ENCODE data around the gene S100A1. TPM values are rescaled to one million over a fixed set of nuclear protein-coding genes. Genes with fewer than 3 reads are reported as not detected.

The S100A1 gene
- total RNA-seq, 1 experiment from 2014 or later = 1.3 TPM

DNA sequence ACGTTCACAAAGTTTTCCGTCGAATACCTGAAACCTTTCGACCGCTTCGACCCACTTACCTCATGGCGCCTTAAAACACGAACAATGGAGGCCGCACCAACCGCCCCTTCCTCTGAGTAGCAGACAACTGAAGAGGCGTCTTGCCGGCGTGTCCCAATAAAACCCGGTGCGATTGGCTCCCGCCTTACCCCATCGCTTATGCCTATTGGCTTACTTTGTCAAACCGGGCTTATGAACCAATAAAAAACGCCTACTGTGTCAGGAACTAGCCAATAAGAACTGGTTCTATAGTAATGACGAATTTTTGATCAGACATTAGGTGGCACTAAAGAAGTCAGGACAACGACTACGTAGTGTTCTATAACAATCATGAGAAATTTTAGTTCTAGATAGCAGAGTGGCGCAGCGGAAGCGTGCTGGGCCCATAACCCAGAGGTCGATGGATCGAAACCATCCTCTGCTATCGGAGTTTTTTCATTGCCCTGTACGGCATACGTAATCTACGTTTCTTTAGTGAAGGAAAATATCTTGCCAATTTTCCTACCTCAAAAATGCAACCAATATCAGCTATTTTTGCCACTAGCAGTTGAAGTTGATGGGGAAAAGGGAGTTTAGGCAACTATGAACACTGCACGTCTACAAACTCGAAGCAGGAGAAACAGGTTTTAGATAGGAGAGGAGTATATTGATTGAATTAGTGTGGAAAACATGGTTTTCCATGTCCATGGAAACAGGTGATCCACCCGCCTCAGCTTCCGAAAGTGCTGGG, 42.8 kb downstream of the S100A1 start, which contains the start of gene ILF2 (continued):
- TF ChIP-seq ZNF512 (CRISPR knock-in tag; IDR thresholded peaks at IDR 0.05; ENCODE audit: borderline replicate concordance) (no peak), ZNF138 (CRISPR knock-in tag; conservative IDR thresholded peaks at IDR 0.05) (no peak), ZNF121 (CRISPR knock-in tag; IDR thresholded peaks at IDR 0.05) (no peak), NFATC4 (CRISPR knock-in tag; IDR thresholded peaks at IDR 0.05) (0 out of 2 replicates have a peak, but pooled peaks have one; percentile 59), ETV6 (CRISPR knock-in tag; IDR thresholded peaks at IDR 0.05) (peak; percentile 49; the same call in 1 of the 2 replicates), ELF4 (CRISPR knock-in tag; IDR thresholded peaks at IDR 0.05; ENCODE audit: low read depth) (no peak), ZNF396 (CRISPR knock-in tag; IDR thresholded peaks at IDR 0.05; ENCODE audit: borderline replicate concordance) (no peak), SMAD4 (CRISPR knock-in tag; IDR thresholded peaks at IDR 0.05) (no peak), JAZF1 (CRISPR knock-in tag; IDR thresholded peaks at IDR 0.05) (no peak), SP1 (CRISPR knock-in tag; conservative IDR thresholded peaks at IDR 0.05) (peak; percentile 64; the same call in 1 of the 2 replicates), MAX (CRISPR knock-in tag; IDR thresholded peaks at IDR 0.05) (peak; percentile 75; the same call in 1 of the 2 replicates), CREB1 (CRISPR knock-in tag; IDR thresholded peaks at IDR 0.05) (0 out of 2 replicates have a peak, but pooled peaks have one; percentile 21), CBFB (CRISPR knock-in tag; IDR thresholded peaks at IDR 0.05; ENCODE audit: low read depth) (no peak), MLX (CRISPR knock-in tag; IDR thresholded peaks at IDR 0.05) (no peak), ZNF423 (CRISPR knock-in tag; IDR thresholded peaks at IDR 0.05) (no peak), JUN (CRISPR knock-in tag; IDR thresholded peaks at IDR 0.05) (no peak)
- TF ChIP-seq, protein P1, sequence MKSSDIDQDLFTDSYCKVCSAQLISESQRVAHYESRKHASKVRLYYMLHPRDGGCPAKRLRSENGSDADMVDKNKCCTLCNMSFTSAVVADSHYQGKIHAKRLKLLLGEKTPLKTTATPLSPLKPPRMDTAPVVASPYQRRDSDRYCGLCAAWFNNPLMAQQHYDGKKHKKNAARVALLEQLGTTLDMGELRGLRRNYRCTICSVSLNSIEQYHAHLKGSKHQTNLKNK (CRISPR knock-in tag; IDR thresholded peaks at IDR 0.05) = 0 out of 2 replicates have a peak, but pooled peaks have one; percentile 71
- TF ChIP-seq, protein P2, sequence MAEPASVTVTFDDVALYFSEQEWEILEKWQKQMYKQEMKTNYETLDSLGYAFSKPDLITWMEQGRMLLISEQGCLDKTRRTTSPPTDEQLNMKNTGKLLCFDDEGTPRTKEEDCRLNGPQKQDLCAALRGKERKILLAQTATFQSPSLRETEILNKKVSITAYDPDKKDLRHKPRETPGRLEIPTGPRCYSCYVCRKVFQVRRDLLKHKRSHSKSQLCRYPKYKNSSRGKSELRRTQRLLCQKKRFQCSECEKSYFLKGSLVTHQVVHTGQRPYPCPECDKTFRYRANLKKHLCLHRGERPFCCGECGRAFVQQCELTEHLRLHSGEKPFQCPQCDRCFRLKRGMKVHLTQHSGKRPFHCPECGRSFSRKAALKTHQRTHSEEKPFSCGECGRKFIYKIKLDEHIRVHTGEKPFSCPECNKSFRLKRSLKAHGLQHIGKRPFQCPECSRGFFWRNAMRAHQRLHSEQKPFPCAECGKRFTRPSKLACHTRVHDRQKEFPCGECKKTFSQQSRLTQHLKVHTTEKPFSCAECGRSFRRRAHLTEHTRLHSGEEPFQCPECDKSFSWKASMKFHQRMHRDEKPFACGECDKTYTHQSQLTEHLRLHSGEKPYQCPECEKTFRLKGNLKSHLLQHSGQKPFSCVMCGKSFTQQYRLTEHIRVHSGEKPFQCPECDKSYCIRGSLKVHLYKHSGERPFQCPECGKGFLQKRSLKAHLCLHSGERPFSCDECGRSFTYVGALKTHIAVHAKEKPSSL (CRISPR knock-in tag; conservative IDR thresholded peaks at IDR 0.05) = no peak
- TF ChIP-seq, protein P3, sequence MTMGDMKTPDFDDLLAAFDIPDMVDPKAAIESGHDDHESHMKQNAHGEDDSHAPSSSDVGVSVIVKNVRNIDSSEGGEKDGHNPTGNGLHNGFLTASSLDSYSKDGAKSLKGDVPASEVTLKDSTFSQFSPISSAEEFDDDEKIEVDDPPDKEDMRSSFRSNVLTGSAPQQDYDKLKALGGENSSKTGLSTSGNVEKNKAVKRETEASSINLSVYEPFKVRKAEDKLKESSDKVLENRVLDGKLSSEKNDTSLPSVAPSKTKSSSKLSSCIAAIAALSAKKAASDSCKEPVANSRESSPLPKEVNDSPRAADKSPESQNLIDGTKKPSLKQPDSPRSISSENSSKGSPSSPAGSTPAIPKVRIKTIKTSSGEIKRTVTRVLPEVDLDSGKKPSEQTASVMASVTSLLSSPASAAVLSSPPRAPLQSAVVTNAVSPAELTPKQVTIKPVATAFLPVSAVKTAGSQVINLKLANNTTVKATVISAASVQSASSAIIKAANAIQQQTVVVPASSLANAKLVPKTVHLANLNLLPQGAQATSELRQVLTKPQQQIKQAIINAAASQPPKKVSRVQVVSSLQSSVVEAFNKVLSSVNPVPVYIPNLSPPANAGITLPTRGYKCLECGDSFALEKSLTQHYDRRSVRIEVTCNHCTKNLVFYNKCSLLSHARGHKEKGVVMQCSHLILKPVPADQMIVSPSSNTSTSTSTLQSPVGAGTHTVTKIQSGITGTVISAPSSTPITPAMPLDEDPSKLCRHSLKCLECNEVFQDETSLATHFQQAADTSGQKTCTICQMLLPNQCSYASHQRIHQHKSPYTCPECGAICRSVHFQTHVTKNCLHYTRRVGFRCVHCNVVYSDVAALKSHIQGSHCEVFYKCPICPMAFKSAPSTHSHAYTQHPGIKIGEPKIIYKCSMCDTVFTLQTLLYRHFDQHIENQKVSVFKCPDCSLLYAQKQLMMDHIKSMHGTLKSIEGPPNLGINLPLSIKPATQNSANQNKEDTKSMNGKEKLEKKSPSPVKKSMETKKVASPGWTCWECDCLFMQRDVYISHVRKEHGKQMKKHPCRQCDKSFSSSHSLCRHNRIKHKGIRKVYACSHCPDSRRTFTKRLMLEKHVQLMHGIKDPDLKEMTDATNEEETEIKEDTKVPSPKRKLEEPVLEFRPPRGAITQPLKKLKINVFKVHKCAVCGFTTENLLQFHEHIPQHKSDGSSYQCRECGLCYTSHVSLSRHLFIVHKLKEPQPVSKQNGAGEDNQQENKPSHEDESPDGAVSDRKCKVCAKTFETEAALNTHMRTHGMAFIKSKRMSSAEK (CRISPR knock-in tag; IDR thresholded peaks at IDR 0.05; ENCODE audit: borderline replicate concordance) = no peak
- TF ChIP-seq, protein P4, sequence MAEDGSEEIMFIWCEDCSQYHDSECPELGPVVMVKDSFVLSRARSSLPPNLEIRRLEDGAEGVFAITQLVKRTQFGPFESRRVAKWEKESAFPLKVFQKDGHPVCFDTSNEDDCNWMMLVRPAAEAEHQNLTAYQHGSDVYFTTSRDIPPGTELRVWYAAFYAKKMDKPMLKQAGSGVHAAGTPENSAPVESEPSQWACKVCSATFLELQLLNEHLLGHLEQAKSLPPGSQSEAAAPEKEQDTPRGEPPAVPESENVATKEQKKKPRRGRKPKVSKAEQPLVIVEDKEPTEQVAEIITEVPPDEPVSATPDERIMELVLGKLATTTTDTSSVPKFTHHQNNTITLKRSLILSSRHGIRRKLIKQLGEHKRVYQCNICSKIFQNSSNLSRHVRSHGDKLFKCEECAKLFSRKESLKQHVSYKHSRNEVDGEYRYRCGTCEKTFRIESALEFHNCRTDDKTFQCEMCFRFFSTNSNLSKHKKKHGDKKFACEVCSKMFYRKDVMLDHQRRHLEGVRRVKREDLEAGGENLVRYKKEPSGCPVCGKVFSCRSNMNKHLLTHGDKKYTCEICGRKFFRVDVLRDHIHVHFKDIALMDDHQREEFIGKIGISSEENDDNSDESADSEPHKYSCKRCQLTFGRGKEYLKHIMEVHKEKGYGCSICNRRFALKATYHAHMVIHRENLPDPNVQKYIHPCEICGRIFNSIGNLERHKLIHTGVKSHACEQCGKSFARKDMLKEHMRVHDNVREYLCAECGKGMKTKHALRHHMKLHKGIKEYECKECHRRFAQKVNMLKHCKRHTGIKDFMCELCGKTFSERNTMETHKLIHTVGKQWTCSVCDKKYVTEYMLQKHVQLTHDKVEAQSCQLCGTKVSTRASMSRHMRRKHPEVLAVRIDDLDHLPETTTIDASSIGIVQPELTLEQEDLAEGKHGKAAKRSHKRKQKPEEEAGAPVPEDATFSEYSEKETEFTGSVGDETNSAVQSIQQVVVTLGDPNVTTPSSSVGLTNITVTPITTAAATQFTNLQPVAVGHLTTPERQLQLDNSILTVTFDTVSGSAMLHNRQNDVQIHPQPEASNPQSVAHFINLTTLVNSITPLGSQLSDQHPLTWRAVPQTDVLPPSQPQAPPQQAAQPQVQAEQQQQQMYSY (CRISPR knock-in tag; IDR thresholded peaks at IDR 0.05) = 0 out of 2 replicates have a peak, but pooled peaks have one; percentile 25
- TF ChIP-seq, protein P5, sequence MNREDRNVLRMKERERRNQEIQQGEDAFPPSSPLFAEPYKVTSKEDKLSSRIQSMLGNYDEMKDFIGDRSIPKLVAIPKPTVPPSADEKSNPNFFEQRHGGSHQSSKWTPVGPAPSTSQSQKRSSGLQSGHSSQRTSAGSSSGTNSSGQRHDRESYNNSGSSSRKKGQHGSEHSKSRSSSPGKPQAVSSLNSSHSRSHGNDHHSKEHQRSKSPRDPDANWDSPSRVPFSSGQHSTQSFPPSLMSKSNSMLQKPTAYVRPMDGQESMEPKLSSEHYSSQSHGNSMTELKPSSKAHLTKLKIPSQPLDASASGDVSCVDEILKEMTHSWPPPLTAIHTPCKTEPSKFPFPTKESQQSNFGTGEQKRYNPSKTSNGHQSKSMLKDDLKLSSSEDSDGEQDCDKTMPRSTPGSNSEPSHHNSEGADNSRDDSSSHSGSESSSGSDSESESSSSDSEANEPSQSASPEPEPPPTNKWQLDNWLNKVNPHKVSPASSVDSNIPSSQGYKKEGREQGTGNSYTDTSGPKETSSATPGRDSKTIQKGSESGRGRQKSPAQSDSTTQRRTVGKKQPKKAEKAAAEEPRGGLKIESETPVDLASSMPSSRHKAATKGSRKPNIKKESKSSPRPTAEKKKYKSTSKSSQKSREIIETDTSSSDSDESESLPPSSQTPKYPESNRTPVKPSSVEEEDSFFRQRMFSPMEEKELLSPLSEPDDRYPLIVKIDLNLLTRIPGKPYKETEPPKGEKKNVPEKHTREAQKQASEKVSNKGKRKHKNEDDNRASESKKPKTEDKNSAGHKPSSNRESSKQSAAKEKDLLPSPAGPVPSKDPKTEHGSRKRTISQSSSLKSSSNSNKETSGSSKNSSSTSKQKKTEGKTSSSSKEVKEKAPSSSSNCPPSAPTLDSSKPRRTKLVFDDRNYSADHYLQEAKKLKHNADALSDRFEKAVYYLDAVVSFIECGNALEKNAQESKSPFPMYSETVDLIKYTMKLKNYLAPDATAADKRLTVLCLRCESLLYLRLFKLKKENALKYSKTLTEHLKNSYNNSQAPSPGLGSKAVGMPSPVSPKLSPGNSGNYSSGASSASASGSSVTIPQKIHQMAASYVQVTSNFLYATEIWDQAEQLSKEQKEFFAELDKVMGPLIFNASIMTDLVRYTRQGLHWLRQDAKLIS (CRISPR knock-in tag; IDR thresholded peaks at IDR 0.05; ENCODE audit: borderline replicate concordance) = no peak
